HG03439 (cell line): ENCODE data around the gene GPR89A.
"Not testable (repeated sequence)": the region's sequence is repeated elsewhere in the genome, so short reads cannot be mapped to it uniquely, and the experiment has no call there.

Experiments used
- ATAC-seq: cut with Tn5 transposase; IDR thresholded peaks from one replicate; pipeline ENCODE4 v1.9.1; 2021; ENCODE audit warnings: mild to moderate bottlenecking, moderate library complexity; ENCODE audit not compliant: unreplicated experiment

The GPR89A gene

GRCh38 chr1:145684858-145685257 is 77.1 kb downstream of the GPR89A start:
- ATAC-seq = not testable (repeated sequence)

GRCh38 chr1:145686078-145686477 is 78.3 kb downstream of the GPR89A start:
- not testable (repeated sequence) for ATAC-seq

GRCh38 chr1:145688328-145688727 is 80.5 kb downstream of the GPR89A start:
- no peak for ATAC-seq

GRCh38 chr1:145688924-145689323 is 81.1 kb downstream of the GPR89A start:
- no peak for ATAC-seq

GRCh38 chr1:145689922-145690321 is 82.1 kb downstream of the GPR89A start:
- no peak for ATAC-seq

GRCh38 chr1:145690587-145691558 is 83.1 kb downstream of the GPR89A start:
- no peak for ATAC-seq

- no peak for ATAC-seq
Observed at GRCh38 chr1:145692785-145693443, 85.1 kb downstream of the GPR89A start.

GRCh38 chr1:145695821-145696629 is 88.2 kb downstream of the GPR89A start:
- no peak for ATAC-seq

GRCh38 chr1:145696630-145696960 is 88.8 kb downstream of the GPR89A start:
- ATAC-seq = no peak

GRCh38 chr1:145701306-145701862 is 93.6 kb downstream of the GPR89A start:
- ATAC-seq = no peak

- ATAC-seq = no peak
Observed at GRCh38 chr1:145702052-145702451, 94.3 kb downstream of the GPR89A start.

- ATAC-seq = no peak
Observed at GRCh38 chr1:145702826-145703225, 95.0 kb downstream of the GPR89A start.

- no peak for ATAC-seq
Observed at GRCh38 chr1:145705622-145706021, 97.8 kb downstream of the GPR89A start.

- ATAC-seq = no peak
Observed at GRCh38 chr1:145706086-145706664, 98.4 kb downstream of the GPR89A start.

- ATAC-seq = no peak
Observed at GRCh38 chr1:145707183-145707867, 99.5 kb downstream of the GPR89A start, which contains the start of gene PDZK1. PDZK1 (minus strand) TSS chr1:145707368; CDS start chr1:145688021, 19,347 bp downstream.

GRCh38 chr1:145708063-145708462 is 100.3 kb downstream of the GPR89A start:
- no peak for ATAC-seq

- no peak for ATAC-seq
Observed at GRCh38 chr1:145710291-145711027, 102.7 kb downstream of the GPR89A start.

GRCh38 chr1:145711213-145711651 is 103.4 kb downstream of the GPR89A start:
- no peak for ATAC-seq

GRCh38 chr1:145714524-145715111 is 106.8 kb downstream of the GPR89A start:
- ATAC-seq = no peak
